K562 (cell line): Measurements from ENCODE around the gene SAMM50. TPM values are rescaled to one million over a fixed set of nuclear protein-coding genes. Genes with fewer than 3 reads are reported as not detected.

Experiments used
- ATAC-seq: fragments of 200-7000 bp; cut with Tn5 transposase; 3 replicates; pipeline ENCODE4 v1.9.1; 2020; ENCODE audit warnings: moderate library complexity
- BruUV-seq: library from RNA; stranded (reverse); fragments of 400-500 nt; replicated peaks from 2 replicates; lab custom pipeline; 2021; lab: Mats Ljungman, UMichigan
- CTCF ChIA-PET: fragments of 300-600 bp; formaldehyde crosslinking; extraction: SDS; loops from one replicate; lab custom pipeline; 2021; ENCODE audit warnings: low intra/inter-chr PET ratio; lab: Yijun Ruan, JAX
- POLR2A ChIA-PET: fragments of 300-600, 350-650 bp; sonication (Branson Sonifier 250); formaldehyde crosslinking; extraction: SDS; loops from one replicate; lab custom pipeline; 2021; ENCODE audit warnings: antibody characterized with exemption, inconsistent platforms; lab: Yijun Ruan, JAX
- DNase-seq, 4 experiments: peaks; one replicate each; pipeline versions ENCODE4 v3.0.0 to v3.0.0-alpha.2; 2011 to 2018; ENCODE audit warnings: low spot score in 3 of 4, mixed read lengths in 3 of 4; ENCODE audit errors: extremely low read depth in 1 of 4
- FAIRE-seq: peaks from 2 replicates; lab custom pipeline; 2011; peaks lifted over from hg19 to GRCh38; lab: Jason Lieb, UNC
- H2AFZ ChIP-seq: 2 replicates; pipeline ENCODE4 v1.6.0; 2011; ENCODE audit warnings: low read depth, low read length, control low read depth, inconsistent platforms
- H3K27ac ChIP-seq: fragments of 200-600 bp; 3 replicates; pipeline ENCODE4 v1.8.0; 2011; ENCODE audit warnings: low read depth, mild to moderate bottlenecking, control low read depth, inconsistent platforms, low read length, moderate library complexity, mixed read lengths; ENCODE audit errors: extremely low read depth
- H3K27me3 ChIP-seq, 2 experiments: fragments of 300-600 bp in 1 of 2; 2 replicates in 1 of 2; 3 replicates in 1 of 2; pipeline versions ENCODE4 v1.6.0 to v1.8.0; 2011; ENCODE audit warnings: inconsistent platforms in 2 of 2, low read length in 2 of 2, mild to moderate bottlenecking in 1 of 2, mixed read lengths in 1 of 2, moderate library complexity in 1 of 2; ENCODE audit not compliant: control insufficient read depth in 2 of 2, insufficient read depth in 2 of 2
- H3K36me3 ChIP-seq: fragments of 300-600 bp; 3 replicates; pipeline ENCODE4 v1.8.0; 2011; ENCODE audit warnings: mild to moderate bottlenecking, low read length, inconsistent platforms; ENCODE audit not compliant: control insufficient read depth, insufficient read depth
- H3K4me1 ChIP-seq, 2 experiments: fragments of 200-600 bp in 1 of 2; replicated peaks in 1 of 2; 2 replicates in 1 of 2; 3 replicates in 1 of 2; pipeline versions ENCODE4 v1.5.1 to v1.8.0; 2011; ENCODE audit warnings: inconsistent platforms in 2 of 2, low read length in 2 of 2, mild to moderate bottlenecking in 1 of 2, mixed read lengths in 1 of 2, moderate library complexity in 1 of 2; ENCODE audit not compliant: control insufficient read depth in 2 of 2, insufficient read depth in 2 of 2
- H3K4me2 ChIP-seq: 2 replicates; pipeline ENCODE4 v1.6.1; 2011; ENCODE audit warnings: low read length, control low read depth, inconsistent platforms, mixed read lengths; ENCODE audit not compliant: insufficient read depth
- H3K4me3 ChIP-seq: fragments of 200-600 bp; sonication (generic), shearing (Covaris generic); 2 replicates; pipeline ENCODE4 v1.5.1; 2016; ENCODE audit warnings: control low read depth, inconsistent platforms
- H3K79me2 ChIP-seq: fragments of 200-600 bp; 3 replicates; pipeline ENCODE4 v1.8.0; 2011; ENCODE audit warnings: low read length, inconsistent platforms; ENCODE audit not compliant: control insufficient read depth, insufficient read depth
- H3K9ac ChIP-seq, 2 experiments: 2 replicates each; pipeline versions ENCODE4 v1.6.0 to v1.6.1; 2011; ENCODE audit warnings: low read depth in 2 of 2, low read length in 2 of 2, control low read depth in 1 of 2, inconsistent platforms in 1 of 2, mild to moderate bottlenecking in 1 of 2, mixed read lengths in 1 of 2; ENCODE audit not compliant: insufficient read depth in 1 of 2
- H3K9me1 ChIP-seq: one replicate; pipeline ENCODE4 v1.6.0; 2011; ENCODE audit warnings: inconsistent platforms, mild to moderate bottlenecking, low read length, moderate library complexity; ENCODE audit not compliant: control insufficient read depth, insufficient read depth
- H3K9me3 ChIP-seq: replicated peaks from 2 replicates; pipeline ENCODE4 v1.5.1; 2011; ENCODE audit warnings: low read depth, low read length, inconsistent platforms; ENCODE audit not compliant: control insufficient read depth, insufficient read depth
- H4K20me1 ChIP-seq: replicated peaks from 2 replicates; pipeline ENCODE4 v1.6.1; 2011; ENCODE audit warnings: low read length, inconsistent platforms, mixed read lengths; ENCODE audit not compliant: control insufficient read depth, insufficient read depth
- FOXO4 ChIP-seq: fragments of 450-650 bp; formaldehyde crosslinking; IDR thresholded peaks from 2 replicates; pipeline ENCODE4 v1.4.0; 2020; ENCODE audit warnings: mild to moderate bottlenecking, moderate library complexity
- HMGXB4 ChIP-seq: sonication (generic); formaldehyde crosslinking; IDR thresholded peaks from 2 replicates; pipeline ENCODE4 v1.8.1; 2023; ENCODE audit warnings: mild to moderate bottlenecking, missing genetic modification reagents
- HNRNPH1 ChIP-seq: fragments of 200-400 bp; formaldehyde crosslinking; optimal IDR thresholded peaks from 2 replicates; pipeline ENCODE3; 2017; ENCODE audit warnings: low read depth, mild to moderate bottlenecking, low read length, moderate library complexity
- KLF13 ChIP-seq: fragments of 450-650 bp; IDR thresholded peaks from 2 replicates; pipeline ENCODE4 v1.6.1; 2016; ENCODE audit warnings: missing genetic modification characterization, low read depth, mild to moderate bottlenecking, missing compliant biosample characterization, moderate library complexity, borderline replicate concordance
- KLF6 ChIP-seq: fragments of 250-450 bp; sonication (Bioruptor Pico); IDR thresholded peaks from 2 replicates; pipeline ENCODE4 v1.4.0; 2020; ENCODE audit warnings: mild to moderate bottlenecking, moderate library complexity, borderline replicate concordance
- MNT ChIP-seq, 2 experiments: fragments of 450-650 bp; conservative IDR thresholded peaks; 2 replicates each; pipeline ENCODE4 v1.6.1; 2017; ENCODE audit warnings: mild to moderate bottlenecking in 2 of 2, moderate library complexity in 2 of 2
- STAG1 ChIP-seq: sonication (generic); formaldehyde crosslinking; IDR thresholded peaks from 2 replicates; pipeline ENCODE4 v1.5.0; 2020; ENCODE audit warnings: missing genetic modification reagents, borderline replicate concordance
- ZBTB9 ChIP-seq: fragments of 450-650 bp; formaldehyde crosslinking; IDR thresholded peaks from 2 replicates; pipeline ENCODE4 v1.4.0; 2020; ENCODE audit warnings: mild to moderate bottlenecking, moderate library complexity
- ZNF696 ChIP-seq: fragments of 250-450 bp; sonication (Bioruptor Pico); conservative IDR thresholded peaks from 2 replicates; pipeline ENCODE4 v1.4.0; 2020; ENCODE audit warnings: mild to moderate bottlenecking, moderate library complexity
- WGBS: fragments of 100-300 bp; shearing (Covaris generic); methylation state at CpG from one replicate; pipeline ENCODE4 v1.1.6; 2016; ENCODE audit warnings: low coverage, mixed read lengths; ENCODE audit not compliant: insufficient coverage; ENCODE audit errors: missing lambda C conversion rate; 5-methylcytosine and 5-hydroxymethylcytosine counted together
- in situ Hi-C: fragments of 300-500 bp; cut with MboI; formaldehyde crosslinking; loops from 4 replicates; pipeline ENCODE4 v1.15.0; 2018; ENCODE audit warnings: inconsistent platforms, mixed read lengths
- intact Hi-C: fragments of 100-400 bp; cut with micrococcal nuclease; formaldehyde crosslinking; loops from 2 replicates; pipeline ENCODE4 v1.14.2; 2022
- polyA plus RNA-seq, 8 experiments: library from polyadenylated mRNA; depleted of rRNA in 4 of 8; stranded (reverse) in 5 of 8; unstranded in 3 of 8; fragments of >200 nt; fragmentation: Nextera tagmentation in 2 of 8; fragmentation: Illumina TruSeq in 1 of 8; extraction: Ambion mirVana in 2 of 8; extraction: Trizol in 1 of 8; gene quantifications; 2 replicates each; pipeline versions ENCODE4 v1.2.1 to v1.2.3, GENCODE V29; 2011 to 2014; ENCODE audit warnings: inconsistent platforms in 1 of 8, missing spikeins in 1 of 8
- total RNA-seq, 7 experiments: library from RNA; depleted of rRNA in 6 of 7; stranded (reverse); fragments of >200 nt in 6 of 7; fragmentation: Illumina TruSeq in 2 of 7; extraction: Trizol in 2 of 7; gene quantifications; 2 replicates each; pipeline versions ENCODE4 v1.2.1 to v1.2.3, GENCODE V29; 2011 to 2021; ENCODE audit warnings: low replicate concordance in 1 of 7

SAMM50 gene
- total and polyA plus RNA-seq, 9 of the 15 experiments (the other 6 are each of a cell fraction or from before 2014, with no cell fraction given) = 14.6 to 49.3 (median 38.1) TPM

- Histone ChIP-seq H4K20me1 (0 out of 2 replicates have a peak, but pooled peaks cover under 1% of the 10 kb centered on the region), H3K4me2 (no peak overlapping the region), H3K36me3 (peaks cover 8% of the 10 kb centered on the region; the same call in 2 of the 3 replicates), H3K9me1 (peaks cover 4% of the 10 kb centered on the region), H2AFZ (no peak overlapping the region), H3K27ac (no peak overlapping the region), H3K9me3 (no peaks in the 10 kb centered on the region), H3K27me3 (no peaks in the 10 kb centered on the region), H3K4me1 (peaks cover 13 to 20% of the 10 kb centered on the region in 2 experiments), H3K79me2 (peaks cover 68% of the 10 kb centered on the region), H3K4me3 (no peak overlapping the region), H3K9ac (no peak overlapping the region)
- 81% methylated on average over 14 of the region's 14 CpGs for WGBS
- ATAC-seq (no peak), DNase-seq (no peak), FAIRE-seq (no peak)
- ChIA-PET POLR2A (no interaction called here), CTCF (no interaction called here)
- in situ Hi-C loops = no loop called here
- intact Hi-C loops = no loop called here
- no TSS peak for BruUV-seq
- TF ChIP-seq KLF6 (CRISPR knock-in tag) (no peak), FOXO4 (no peak), HNRNPH1 (no peak), MNT (conservative IDR thresholded peaks at IDR 0.05) (no peak), KLF13 (tag) (no peak), ZBTB9 (CRISPR knock-in tag) (no peak), STAG1 (CRISPR knock-in tag) (no peak), ZNF696 (no peak), HMGXB4 (no peak)
These were observed 77.0 kb downstream of the SAMM50 start for GRCh38 chr22:44032126-44032730.
